ENCODE data around the gene NHP2. TPM values are rescaled to one million over a fixed set of nuclear protein-coding genes. Genes with fewer than 3 reads are reported as not detected.

Gene NHP2
- total and polyA plus RNA-seq, 9 of the 15 experiments (the other 6 are each of a cell fraction or from before 2014, with no cell fraction given): 52.8 to 622 (median 144) TPM

GRCh38 chr5:178153530-178154340, at the start of gene NHP2 (continued):
- TF ChIP-seq ZNF830 (CRISPR knock-in tag; IDR thresholded peaks at IDR 0.05) (0 out of 2 replicates have a peak, but pooled peaks have one; percentile 60), TBL1XR1 (IDR thresholded peaks at IDR 0.05; ENCODE audit: low read length in 2 of 2) (peak in 1 of 2 experiments; percentile 77; a peak in 2 of 4 replicates), NRF1 (conservative IDR thresholded peaks at IDR 0.05 in 1 of 2, IDR thresholded peaks at IDR 0.05 in 1 of 2) (peak; percentile 86 to 89), MBD2 (IDR thresholded peaks at IDR 0.05; ENCODE audit: borderline replicate concordance, low read depth) (peak; percentile 85), NR2C1 (IDR thresholded peaks at IDR 0.05) (peak; percentile 95), NR2C1 (tag; IDR thresholded peaks at IDR 0.05) (peak; percentile 95), DIDO1 (tag; IDR thresholded peaks at IDR 0.05; ENCODE audit: low read depth) (peak; percentile 81; the same call in 1 of the 2 replicates), CC2D1A (IDR thresholded peaks at IDR 0.05) (peak; percentile 61; the same call in 1 of the 2 replicates), ASH1L (IDR thresholded peaks at IDR 0.05; ENCODE audit: borderline replicate concordance, low read depth, partially characterized antibody) (peak; percentile 41), MNT (conservative IDR thresholded peaks at IDR 0.05) (peak; percentile 91 to 97), TEAD1 (CRISPR knock-in tag; IDR thresholded peaks at IDR 0.05) (no peak; a peak in 1 of 4 replicates), KHSRP (IDR thresholded peaks at IDR 0.05) (peak; percentile 83), ZNF263 (CRISPR knock-in tag; IDR thresholded peaks at IDR 0.05; ENCODE audit: borderline replicate concordance) (peak; percentile 49; the same call in 1 of the 2 replicates), CSDE1 (IDR thresholded peaks at IDR 0.05) (peak in 1 of 2 experiments; percentile 18; a peak in 1 of 4 replicates), CTBP1 (IDR thresholded peaks at IDR 0.05; ENCODE audit: borderline replicate concordance) (peak; percentile 70; the same call in 1 of the 2 replicates), SRSF7 (optimal IDR thresholded peaks at IDR 0.05; ENCODE audit: low read depth, low read length) (no peak), KLF1 (tag; IDR thresholded peaks at IDR 0.05) (peak; percentile 54; the same call in 1 of the 2 replicates), ATF1 (CRISPR knock-in tag; IDR thresholded peaks at IDR 0.05) (peak; percentile 82), ATF1 (tag; IDR thresholded peaks at IDR 0.05) (peak; percentile 97)
- TF ChIP-seq, protein P1, sequence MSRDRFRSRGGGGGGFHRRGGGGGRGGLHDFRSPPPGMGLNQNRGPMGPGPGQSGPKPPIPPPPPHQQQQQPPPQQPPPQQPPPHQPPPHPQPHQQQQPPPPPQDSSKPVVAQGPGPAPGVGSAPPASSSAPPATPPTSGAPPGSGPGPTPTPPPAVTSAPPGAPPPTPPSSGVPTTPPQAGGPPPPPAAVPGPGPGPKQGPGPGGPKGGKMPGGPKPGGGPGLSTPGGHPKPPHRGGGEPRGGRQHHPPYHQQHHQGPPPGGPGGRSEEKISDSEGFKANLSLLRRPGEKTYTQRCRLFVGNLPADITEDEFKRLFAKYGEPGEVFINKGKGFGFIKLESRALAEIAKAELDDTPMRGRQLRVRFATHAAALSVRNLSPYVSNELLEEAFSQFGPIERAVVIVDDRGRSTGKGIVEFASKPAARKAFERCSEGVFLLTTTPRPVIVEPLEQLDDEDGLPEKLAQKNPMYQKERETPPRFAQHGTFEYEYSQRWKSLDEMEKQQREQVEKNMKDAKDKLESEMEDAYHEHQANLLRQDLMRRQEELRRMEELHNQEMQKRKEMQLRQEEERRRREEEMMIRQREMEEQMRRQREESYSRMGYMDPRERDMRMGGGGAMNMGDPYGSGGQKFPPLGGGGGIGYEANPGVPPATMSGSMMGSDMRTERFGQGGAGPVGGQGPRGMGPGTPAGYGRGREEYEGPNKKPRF (IDR thresholded peaks at IDR 0.05; ENCODE audit: low read depth, low read length): no peak

Measured in K562 (cell line).